GM12892 (cell line): ENCODE results near the gene ACTR6.
"Not testable (repeated sequence)": the region's sequence is repeated elsewhere in the genome, so short reads cannot be mapped to it uniquely, and the experiment has no call there.

ENCODE experiments used
- DNase-seq: peaks from one replicate; pipeline ENCODE4 v3.0.0; 2011; ENCODE audit not compliant: insufficient read length
- FAIRE-seq: peaks from 2 replicates; lab custom pipeline; 2011; peaks lifted over from hg19 to GRCh38; lab: Jason Lieb, UNC
- POLR2A ChIP-seq: IDR thresholded peaks from 2 replicates; pipeline ENCODE4 v1.6.1; 2011; ENCODE audit warnings: low read depth, low read length, control low read depth
- POLR2AphosphoS5 ChIP-seq: IDR thresholded peaks from 2 replicates; pipeline ENCODE4 v1.6.1; 2011; ENCODE audit warnings: low read depth, low read length, control low read depth
- TAF1 ChIP-seq: IDR thresholded peaks from 2 replicates; pipeline ENCODE4 v1.6.1; 2011; ENCODE audit warnings: low read depth, mild to moderate bottlenecking, control low read depth, low read length, borderline replicate concordance

ACTR6 gene

DNA sequence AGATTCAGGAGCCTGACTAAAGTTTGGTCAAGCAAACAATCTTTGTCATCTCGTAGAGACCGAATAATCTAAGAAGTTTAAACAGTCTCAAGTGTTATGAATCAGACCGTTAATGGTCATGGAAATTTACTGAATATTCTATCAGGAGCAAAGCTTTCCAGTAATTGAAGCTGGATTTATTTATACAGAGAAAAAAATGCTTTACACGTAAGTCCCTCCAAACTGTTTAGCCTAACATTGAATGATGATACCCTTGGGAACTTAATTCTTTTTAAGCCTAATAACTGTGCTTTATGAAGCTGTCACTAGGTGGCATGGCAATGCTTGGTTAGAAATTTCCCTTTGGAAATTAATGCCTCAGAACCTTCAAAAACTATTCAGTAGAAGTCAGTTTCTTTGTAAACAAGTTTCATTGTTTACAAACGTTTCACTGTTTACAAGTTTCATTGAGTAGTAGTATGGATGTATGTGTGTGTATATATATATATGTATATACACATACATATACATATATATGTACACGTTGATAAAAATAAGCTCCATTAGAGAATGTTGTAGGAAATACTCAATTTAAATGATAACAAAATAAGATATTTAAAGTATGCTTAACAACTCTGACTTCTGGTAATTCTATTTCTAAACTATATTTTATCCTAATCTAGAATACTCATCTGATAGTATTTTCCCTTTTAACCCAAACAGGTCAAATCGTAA is 34.1 kb downstream of the ACTR6 start:
- FAIRE-seq, result no peak

GRCh38 chr12:100238801-100239200 is 38.2 kb downstream of the ACTR6 start:
- FAIRE-seq, result no peak
- no peak for TF ChIP-seq POLR2AphosphoS5
- no peak for TF ChIP-seq TAF1
- no peak for TF ChIP-seq POLR2A

More for the DNA sequence above, 34.1 kb downstream of the ACTR6 start:
- DNase-seq, result no peak
- TF ChIP-seq POLR2A (no peak), POLR2AphosphoS5 (no peak), TAF1 (no peak)

GRCh38 chr12:100239589-100239988 is 39.0 kb downstream of the ACTR6 start:
- TF ChIP-seq POLR2AphosphoS5 (no peak), POLR2A (no peak), TAF1 (no peak)
- DNase-seq, result no peak

More at GRCh38 chr12:100238801-100239200, 38.2 kb downstream of the ACTR6 start:
- no peak for DNase-seq

DNA sequence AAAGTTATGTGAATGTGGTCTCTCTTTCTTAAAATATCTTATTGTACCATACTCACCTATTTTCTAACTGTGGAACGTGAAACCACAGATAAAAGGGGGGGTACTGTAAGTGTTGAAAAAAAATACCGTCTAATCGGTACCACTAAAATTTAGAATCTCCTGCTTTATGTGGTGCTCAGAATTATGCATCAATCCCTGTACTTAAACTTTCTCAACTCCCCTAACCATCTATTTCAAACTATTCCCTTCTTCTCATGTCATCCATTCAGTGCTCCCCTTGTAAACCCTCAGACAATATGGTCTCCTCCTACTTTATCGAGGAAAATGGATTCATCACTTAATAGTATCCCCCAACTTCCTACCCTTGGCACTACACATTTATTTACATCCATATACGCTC is 42.5 kb downstream of the ACTR6 start:
- TF ChIP-seq POLR2AphosphoS5 (no peak), POLR2A (no peak), TAF1 (no peak)
- DNase-seq, result no peak
- no peak for FAIRE-seq

More at GRCh38 chr12:100239589-100239988, 39.0 kb downstream of the ACTR6 start:
- no peak for FAIRE-seq

DNA sequence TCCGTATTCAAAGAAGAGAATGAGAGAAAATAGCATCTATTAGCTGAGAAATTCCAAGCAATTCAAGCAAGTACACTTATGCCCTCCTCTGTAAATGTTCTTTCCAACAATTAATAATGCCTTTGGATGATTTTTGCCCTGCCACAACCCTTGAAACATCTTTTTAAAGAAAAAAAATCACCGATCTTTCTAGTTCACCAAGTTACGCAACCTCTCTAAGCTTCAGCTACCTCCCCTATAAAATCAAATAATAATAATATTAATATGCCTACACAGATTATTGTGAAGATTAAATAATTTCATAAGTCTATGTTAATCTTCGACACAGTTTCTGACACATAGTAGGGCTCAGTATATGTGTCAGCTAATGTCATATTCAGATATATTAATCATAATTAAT is 47.1 kb downstream of the ACTR6 start:
- no peak for TF ChIP-seq POLR2AphosphoS5
- TF ChIP-seq TAF1, result no peak
- DNase-seq (no peak), FAIRE-seq (no peak)

GRCh38 chr12:100248886-100249285 is 48.3 kb downstream of the ACTR6 start:
- FAIRE-seq (no peak), DNase-seq (no peak)
- TF ChIP-seq TAF1 (no peak), POLR2A (no peak), POLR2AphosphoS5 (no peak)

- no peak for FAIRE-seq
- TF ChIP-seq TAF1 (no peak), POLR2A (no peak)
- DNase-seq, result no peak
Measured at GRCh38 chr12:100249941-100250340, 49.3 kb downstream of the ACTR6 start.

DNA sequence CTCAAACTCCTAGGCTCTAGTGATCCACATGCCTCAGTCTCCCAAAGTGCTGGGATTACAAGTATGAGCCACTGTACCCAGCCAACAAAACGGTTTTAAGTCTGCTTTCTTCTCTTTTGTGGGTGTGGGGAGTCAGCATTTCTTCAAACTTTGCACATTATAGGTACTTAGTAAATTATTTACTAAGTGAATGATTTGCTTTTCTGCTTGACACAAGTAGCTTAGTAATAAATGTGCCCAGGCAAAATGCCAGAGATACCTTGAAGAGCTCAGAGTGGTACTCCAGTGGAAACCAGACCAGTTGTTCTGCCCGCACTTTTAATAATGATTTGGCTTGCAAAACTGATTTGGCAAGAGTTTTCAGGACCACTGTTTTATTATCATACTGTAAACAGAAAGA is 51.3 kb downstream of the ACTR6 start:
- DNase-seq (no peak), FAIRE-seq (no peak)
- no peak for TF ChIP-seq TAF1
- no peak for TF ChIP-seq POLR2A
- no peak for TF ChIP-seq POLR2AphosphoS5

GRCh38 chr12:100253437-100253836 is 52.8 kb downstream of the ACTR6 start:
- DNase-seq (no peak), FAIRE-seq (no peak)
- no peak for TF ChIP-seq TAF1
- TF ChIP-seq POLR2A, result no peak
- TF ChIP-seq POLR2AphosphoS5, result no peak

DNA sequence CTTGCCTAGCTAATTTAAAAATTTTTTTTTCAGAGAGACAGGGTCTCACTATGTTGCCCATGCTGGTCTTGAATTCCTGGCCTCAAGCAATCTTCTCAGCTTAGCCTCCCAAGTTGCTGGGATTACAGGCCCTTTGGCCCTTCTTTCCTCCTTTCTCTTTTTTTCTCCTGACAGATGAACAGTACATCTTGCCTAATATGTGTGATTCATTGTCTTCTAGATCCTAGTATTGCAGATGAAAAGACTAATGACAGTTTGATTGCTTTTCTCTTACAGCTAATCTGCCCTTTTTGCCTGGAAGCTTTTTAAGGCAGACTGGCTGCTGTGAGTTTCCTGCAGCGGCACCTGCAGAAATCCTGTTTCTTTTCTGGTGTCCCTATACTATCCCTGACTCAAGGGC is 54.3 kb downstream of the ACTR6 start:
- FAIRE-seq (no peak), DNase-seq (no peak)
- TF ChIP-seq POLR2A, result no peak
- no peak for TF ChIP-seq POLR2AphosphoS5
- TF ChIP-seq TAF1, result no peak

- no peak for TF ChIP-seq TAF1
- no peak for TF ChIP-seq POLR2AphosphoS5
- no peak for TF ChIP-seq POLR2A
- FAIRE-seq (no peak), DNase-seq (no peak)
Measured at GRCh38 chr12:100258127-100258526, 57.5 kb downstream of the ACTR6 start.

DNA sequence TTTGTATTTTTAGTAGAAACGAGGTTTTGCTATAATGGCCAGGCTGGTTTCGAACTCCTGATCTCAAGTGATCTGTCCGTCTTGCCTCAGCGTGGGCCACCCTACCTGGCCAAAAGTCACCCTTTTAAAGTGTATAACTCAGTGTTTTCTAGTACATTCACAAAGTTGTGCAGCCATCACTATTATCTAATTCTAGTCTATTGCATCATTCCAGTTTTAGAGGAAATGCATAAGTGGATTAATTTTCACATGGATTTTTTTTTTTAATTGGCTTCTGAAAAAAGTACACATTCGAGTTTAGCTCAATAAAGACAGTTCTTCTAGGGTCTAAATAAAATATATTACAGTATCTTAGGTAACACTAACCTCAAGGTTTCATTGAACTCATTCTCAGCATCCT is 62.5 kb downstream of the ACTR6 start:
- FAIRE-seq (no peak), DNase-seq (no peak)
- TF ChIP-seq TAF1 (no peak), POLR2AphosphoS5 (no peak), POLR2A (no peak)

- not testable (repeated sequence) for FAIRE-seq, DNase-seq
Measured at GRCh38 chr12:100265107-100265506, 64.5 kb downstream of the ACTR6 start.
